UCSD-AML1 (cell line): Measurements from ENCODE around the gene TMC7.

Experiments
- DNase-seq: peaks from one replicate; lab custom pipeline; 2025; ENCODE audit not compliant: unreplicated experiment; lab: John Stamatoyannopoulos, UW

The TMC7 gene

GRCh38 chr16:19027416-19027815 lies 43.7 kb downstream of the TMC7 start:
- DNase-seq, result no peak

GRCh38 chr16:19029980-19030379 lies 46.2 kb downstream of the TMC7 start:
- no peak for DNase-seq

- no peak for DNase-seq
Measured at GRCh38 chr16:19031738-19032137, 48.0 kb downstream of the TMC7 start.

DNA sequence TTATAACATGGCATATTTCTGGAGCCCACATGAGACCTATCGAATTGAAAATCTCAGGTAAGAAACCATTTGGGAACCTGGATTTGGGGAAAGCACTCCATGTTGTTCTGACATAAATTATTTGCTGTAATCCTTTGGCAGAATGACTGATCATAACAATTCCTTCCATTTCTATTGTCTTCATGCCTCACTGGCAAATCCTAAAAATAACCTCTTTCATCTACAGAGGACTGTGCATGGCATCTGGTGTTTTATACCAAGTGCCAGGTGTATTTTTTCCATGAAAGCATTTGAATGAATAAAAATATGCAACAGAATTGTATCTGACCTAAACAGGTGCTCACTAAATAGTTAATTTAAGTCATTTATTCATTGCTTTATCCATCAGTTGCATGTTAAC lies 50.0 kb downstream of the TMC7 start:
- no peak for DNase-seq

GRCh38 chr16:19040400-19040799 lies 56.7 kb downstream of the TMC7 start:
- no peak for DNase-seq

DNA sequence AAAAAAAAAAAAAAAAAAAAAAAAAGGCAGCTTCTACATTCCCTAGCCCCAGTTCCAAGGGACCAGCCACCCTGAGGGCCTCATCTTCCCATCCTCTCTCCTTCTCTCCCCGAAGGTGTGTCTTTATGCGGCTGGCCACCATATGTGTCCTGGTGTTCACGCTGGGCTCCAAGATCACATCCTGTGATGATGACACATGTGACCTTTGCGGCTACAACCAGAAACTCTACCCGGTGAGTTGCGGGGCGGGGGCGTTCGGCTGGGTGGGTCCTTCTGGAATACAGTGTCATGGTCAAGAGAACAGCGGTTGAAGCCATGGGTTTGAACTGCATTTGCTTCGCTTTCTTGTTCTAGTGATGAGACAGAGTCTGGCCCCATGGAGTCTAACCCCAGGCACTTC lies 61.0 kb downstream of the TMC7 start:
- no peak for DNase-seq

DNA sequence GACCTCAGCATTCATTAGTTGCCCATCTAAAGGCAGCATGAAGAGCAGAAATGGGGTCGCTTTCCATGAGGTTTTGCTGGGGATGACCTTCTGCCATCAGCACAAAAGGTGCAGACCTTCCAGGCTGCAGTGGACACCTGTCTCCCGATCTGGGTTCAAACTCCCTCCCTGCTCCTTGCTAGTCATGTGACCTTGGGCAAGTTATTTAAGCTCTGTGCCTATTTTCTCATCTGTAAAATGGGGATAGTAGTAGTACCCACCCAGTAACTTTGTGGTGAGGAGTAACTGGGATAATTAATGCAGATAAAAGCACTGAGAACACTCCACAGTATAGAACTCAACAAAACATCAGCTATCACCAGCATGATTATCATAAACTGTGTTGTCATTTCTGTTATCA lies 62.3 kb downstream of the TMC7 start:
- no peak for DNase-seq

- DNase-seq, result no peak
Measured at GRCh38 chr16:19062706-19063105, 79.0 kb downstream of the TMC7 start.

DNA sequence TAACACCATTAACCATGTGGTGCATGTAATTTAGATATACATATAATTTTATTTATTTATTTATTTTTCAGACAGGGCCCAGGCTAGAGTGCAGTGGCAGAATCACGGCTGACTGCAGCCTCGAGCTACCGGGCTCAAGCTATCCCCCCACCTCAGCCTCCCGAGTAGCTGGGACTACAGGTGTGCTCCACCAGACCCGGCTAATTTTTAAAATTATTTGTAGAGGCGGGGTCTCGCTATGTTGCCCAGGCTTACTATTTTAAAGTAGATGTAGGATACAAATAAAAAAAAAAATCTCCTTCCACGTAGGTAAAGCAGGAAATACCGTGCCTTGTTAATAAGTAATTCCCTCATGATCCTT lies 83.2 kb downstream of the TMC7 start:
- no peak for DNase-seq

GRCh38 chr16:19067349-19068236 lies 83.9 kb downstream of the TMC7 start, which contains the start of gene COQ7:
COQ7 (plus strand) TSS chr16:19067614; CDS start chr16:19067665, 51 bp downstream.
- peak; percentile 95 for DNase-seq

DNA sequence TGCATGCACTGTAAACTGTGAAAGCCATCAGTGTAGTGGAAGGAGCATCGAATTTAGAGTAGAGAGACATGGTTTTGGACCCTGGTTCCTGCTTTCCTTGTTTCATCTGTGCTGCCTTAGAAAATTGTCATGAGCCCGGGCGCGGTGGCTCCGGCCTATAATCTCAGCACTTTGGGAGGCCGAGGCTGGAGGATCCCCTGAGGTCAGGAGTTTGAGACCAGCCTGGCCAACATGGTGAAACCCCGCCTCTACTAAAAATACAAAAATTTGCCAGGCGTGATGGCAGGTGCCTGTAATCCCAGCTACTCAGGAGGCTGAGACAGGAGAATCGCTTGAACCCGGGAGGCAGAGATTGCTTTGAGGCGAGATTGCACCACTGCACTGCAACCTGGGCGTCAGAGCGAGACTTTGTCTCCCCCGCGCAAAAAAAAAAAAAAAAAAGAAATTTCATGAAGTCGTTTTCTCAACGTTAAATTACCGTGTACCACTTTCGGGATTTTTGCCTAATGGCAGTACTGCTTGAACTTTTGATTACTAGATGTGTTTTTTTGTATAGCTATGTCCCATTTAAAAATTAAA lies 84.6 kb downstream of the TMC7 start:
- no peak for DNase-seq

GRCh38 chr16:19071811-19072777 lies 88.4 kb downstream of the TMC7 start:
- DNase-seq, result peak; percentile 57

DNA sequence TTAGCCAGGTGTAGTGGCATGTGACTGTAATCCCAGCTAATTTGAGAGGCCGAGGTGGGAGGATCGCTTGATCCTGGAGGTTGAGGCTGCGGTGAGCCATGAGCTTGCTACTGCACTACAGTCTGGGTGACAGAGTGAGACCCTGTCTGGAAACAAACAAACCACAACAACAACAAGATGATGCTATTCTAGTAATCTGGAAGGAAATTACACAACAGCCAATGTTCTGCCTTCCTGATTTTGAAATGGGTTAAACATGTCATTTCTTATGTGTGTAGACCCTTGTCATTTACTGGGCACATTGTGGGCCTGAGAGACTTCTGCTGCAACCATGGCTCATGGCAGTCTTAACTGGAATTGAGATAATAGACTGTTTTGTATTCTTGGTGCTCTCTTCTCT lies 89.6 kb downstream of the TMC7 start:
- no peak for DNase-seq

GRCh38 chr16:19073863-19074262 lies 90.1 kb downstream of the TMC7 start:
- no peak for DNase-seq

DNA sequence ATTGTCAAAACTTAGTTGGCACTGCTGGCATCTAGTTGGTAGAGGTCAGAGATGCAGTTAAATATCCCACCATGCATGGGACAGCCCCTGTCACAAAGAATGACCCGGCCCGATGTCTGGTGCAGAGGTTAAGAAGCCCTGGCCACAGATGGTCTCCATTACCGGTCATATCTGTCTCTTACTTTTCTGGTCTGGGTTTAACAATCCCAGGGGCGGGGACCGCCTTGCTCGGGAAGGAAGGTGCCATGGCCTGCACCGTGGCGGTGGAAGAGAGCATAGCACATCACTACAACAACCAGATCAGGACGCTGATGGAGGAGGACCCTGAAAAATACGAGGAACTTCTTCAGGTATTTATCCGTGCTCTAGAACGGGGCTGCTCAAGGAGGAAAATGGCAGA lies 91.8 kb downstream of the TMC7 start:
- DNase-seq, result no peak

DNA sequence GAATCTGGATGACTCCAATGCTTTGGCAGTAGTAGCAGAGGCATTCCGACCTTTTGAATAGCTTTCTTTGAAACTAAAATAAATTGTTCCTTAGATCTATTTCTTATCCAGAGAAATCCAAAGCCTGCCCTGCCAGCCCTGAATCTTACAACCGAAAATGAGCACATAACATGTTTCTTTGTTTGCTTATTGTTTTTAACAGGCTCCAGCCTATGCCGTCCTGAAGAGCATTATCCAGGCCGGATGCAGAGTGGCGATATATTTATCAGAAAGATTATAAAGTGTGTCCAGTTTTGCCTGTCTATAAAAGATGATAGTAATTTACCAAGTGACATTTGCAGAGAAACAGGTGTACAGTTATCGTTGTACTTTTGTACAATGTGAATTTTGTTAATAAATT lies 94.1 kb downstream of the TMC7 start:
- DNase-seq, result no peak

GRCh38 chr16:19083670-19084069 lies 99.9 kb downstream of the TMC7 start:
- no peak for DNase-seq

GRCh38 chr16:19084139-19084538 lies 100.4 kb downstream of the TMC7 start:
- DNase-seq, result no peak

DNA sequence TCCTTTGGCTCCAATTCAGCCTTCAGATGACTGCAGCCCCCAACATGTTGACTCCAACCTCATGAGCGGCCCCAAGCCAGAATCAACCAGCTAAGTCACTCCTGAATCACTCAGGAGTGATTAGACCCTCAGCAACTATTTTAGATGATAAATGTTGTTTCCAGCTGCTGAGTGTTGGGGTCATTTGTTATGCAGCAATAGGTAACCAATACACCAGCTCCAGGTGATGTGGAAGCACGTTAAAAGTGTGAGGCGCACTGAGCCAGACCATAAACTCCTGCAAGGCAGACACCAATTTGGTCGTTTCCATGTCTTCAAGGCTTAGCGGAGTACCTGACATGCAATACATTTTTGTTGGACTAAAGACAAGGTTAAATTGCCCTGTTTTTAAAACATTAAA lies 101.1 kb downstream of the TMC7 start:
- DNase-seq, result no peak

GRCh38 chr16:19085679-19086200 lies 102.0 kb downstream of the TMC7 start:
- DNase-seq, result no peak
